B cell (primary cell): ENCODE data around the gene C5orf34.

Experiments used
- CTCF ChIP-seq: fragments of 200-600 bp; IDR thresholded peaks from one replicate; pipeline ENCODE4 v1.8.0; 2022; ENCODE audit warnings: antibody characterized with exemption, mild to moderate bottlenecking
- EZH2 ChIP-seq: IDR thresholded peaks from 2 replicates; pipeline ENCODE4 v1.6.1; 2012; ENCODE audit warnings: borderline replicate concordance, low read depth, mild to moderate bottlenecking, moderate library complexity, low read length; ENCODE audit not compliant: insufficient read depth, poor library complexity, severe bottlenecking

- no peak for TF ChIP-seq EZH2
- TF ChIP-seq CTCF, result no peak
Observed at GRCh38 chr5:43533646-43534045, 18.7 kb upstream of the C5orf34 start.
